PC-9 (cell line): Measurements from ENCODE around the gene C22orf31.

Experiments
- EZH2 ChIP-seq: fragments of 200-600 bp; sonication (generic); IDR thresholded peaks from 2 replicates; pipeline ENCODE4 v1.8.0; 2017; ENCODE audit warnings: antibody characterized with exemption, low read depth
- TF ChIP-seq, protein P1 (sequence below): fragments of 200-600 bp; sonication (generic); conservative IDR thresholded peaks from 2 replicates; pipeline ENCODE4 v1.6.1; 2017; ENCODE audit warnings: mixed run types, antibody characterized with exemption, mild to moderate bottlenecking, moderate library complexity

GRCh38 chr22:29088809-29089208 is 27.2 kb upstream of the C22orf31 start:
- TF ChIP-seq, protein P1, sequence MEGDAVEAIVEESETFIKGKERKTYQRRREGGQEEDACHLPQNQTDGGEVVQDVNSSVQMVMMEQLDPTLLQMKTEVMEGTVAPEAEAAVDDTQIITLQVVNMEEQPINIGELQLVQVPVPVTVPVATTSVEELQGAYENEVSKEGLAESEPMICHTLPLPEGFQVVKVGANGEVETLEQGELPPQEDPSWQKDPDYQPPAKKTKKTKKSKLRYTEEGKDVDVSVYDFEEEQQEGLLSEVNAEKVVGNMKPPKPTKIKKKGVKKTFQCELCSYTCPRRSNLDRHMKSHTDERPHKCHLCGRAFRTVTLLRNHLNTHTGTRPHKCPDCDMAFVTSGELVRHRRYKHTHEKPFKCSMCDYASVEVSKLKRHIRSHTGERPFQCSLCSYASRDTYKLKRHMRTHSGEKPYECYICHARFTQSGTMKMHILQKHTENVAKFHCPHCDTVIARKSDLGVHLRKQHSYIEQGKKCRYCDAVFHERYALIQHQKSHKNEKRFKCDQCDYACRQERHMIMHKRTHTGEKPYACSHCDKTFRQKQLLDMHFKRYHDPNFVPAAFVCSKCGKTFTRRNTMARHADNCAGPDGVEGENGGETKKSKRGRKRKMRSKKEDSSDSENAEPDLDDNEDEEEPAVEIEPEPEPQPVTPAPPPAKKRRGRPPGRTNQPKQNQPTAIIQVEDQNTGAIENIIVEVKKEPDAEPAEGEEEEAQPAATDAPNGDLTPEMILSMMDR: no peak
- TF ChIP-seq EZH2: no peak
